Vagina (tissue), 2 donors: ENCODE measurements around the gene FZR1.

ENCODE experiments used
- CTCF ChIP-seq, 3 experiments: fragments of 450-650 bp in 2 of 3; fragments of 200-600 bp in 1 of 3; sonication (generic) in 1 of 3; IDR thresholded peaks; one replicate each; pipeline ENCODE4 v1.5.1; 2017 to 2019; ENCODE audit warnings: antibody characterized with exemption in 3 of 3, mild to moderate bottlenecking in 2 of 3, moderate library complexity in 2 of 3
- POLR2A ChIP-seq, 2 donors: fragments of 450-650 bp; IDR thresholded peaks; one replicate each; pipeline ENCODE4 v1.6.1; 2017; ENCODE audit warnings: antibody characterized with exemption in 2 of 2, mild to moderate bottlenecking in 2 of 2, moderate library complexity in 2 of 2
- POLR2AphosphoS5 ChIP-seq, 2 donors: sonication (generic); formaldehyde crosslinking; IDR thresholded peaks; one replicate each; pipeline ENCODE4 v1.9.0; 2017; ENCODE audit warnings: antibody characterized with exemption in 2 of 2, mild to moderate bottlenecking in 2 of 2, low read depth in 1 of 2; ENCODE audit not compliant: insufficient read depth in 1 of 2

GRCh38 chr19:3554254-3555083 is 48.4 kb downstream of the FZR1 start:
- TF ChIP-seq CTCF (IDR thresholded peaks at IDR 0.05) (no peak), POLR2AphosphoS5 (IDR thresholded peaks at IDR 0.05; ENCODE audit: insufficient read depth in 1 of 2, low read depth in 1 of 2) (no peak), POLR2A (IDR thresholded peaks at IDR 0.05) (no peak)
